ES-I3 (cell line): ENCODE data around the gene SPINK4.

ENCODE experiments used
- H3K36me3 ChIP-seq: 2 replicates; pipeline ENCODE4 v1.6.1; 2013; ENCODE audit warnings: mild to moderate bottlenecking, low read length, control low read depth, moderate library complexity; ENCODE audit not compliant: insufficient read depth
- H3K4me1 ChIP-seq: 2 replicates; pipeline ENCODE4 v1.6.1; 2013; ENCODE audit warnings: mild to moderate bottlenecking, control low read depth, low read length; ENCODE audit not compliant: insufficient read depth
- H3K9ac ChIP-seq: 2 replicates; pipeline ENCODE4 v1.6.1; 2013; ENCODE audit warnings: low read depth, mild to moderate bottlenecking, low read length, moderate library complexity
- H3K9me3 ChIP-seq: 2 replicates; pipeline ENCODE4 v1.6.1; 2013; ENCODE audit warnings: mild to moderate bottlenecking, low read length, moderate library complexity; ENCODE audit not compliant: control insufficient read depth, insufficient read depth

The SPINK4 gene

GRCh38 chr9:33239921-33240320, at the start of gene SPINK4:
TSS of gene SPINK4 (plus strand) at chr9:33240167. CDS start at chr9:33240209, 42 bp downstream.
- no peak within 1 kb of the TSS for H3K9ac ChIP-seq

GRCh38 chr9:33192493-33193255, 47.3 kb upstream of the SPINK4 start:
- Histone ChIP-seq H3K9ac (no peak overlapping the region), H3K4me1 (no peaks in the 10 kb centered on the region), H3K9me3 (no peaks in the 10 kb centered on the region), H3K36me3 (no peaks in the 10 kb centered on the region)

More at GRCh38 chr9:33239921-33240320, at the start of gene SPINK4:
- Histone ChIP-seq H3K36me3 (no peaks in the 10 kb centered on the region), H3K9me3 (no peaks in the 10 kb centered on the region), H3K4me1 (no peaks in the 10 kb centered on the region)

- Histone ChIP-seq H3K9me3 (no peaks in the 10 kb centered on the region), H3K36me3 (no peaks in the 10 kb centered on the region), H3K4me1 (no peaks in the 10 kb centered on the region), H3K9ac (no peak overlapping the region)
Measured at GRCh38 chr9:33193818-33194217, 46.1 kb upstream of the SPINK4 start.

- Histone ChIP-seq H3K36me3 (no peaks in the 10 kb centered on the region), H3K9ac (no peak overlapping the region), H3K4me1 (no peaks in the 10 kb centered on the region), H3K9me3 (no peaks in the 10 kb centered on the region)
Measured at GRCh38 chr9:33196736-33197135, 43.2 kb upstream of the SPINK4 start.

- Histone ChIP-seq H3K9ac (no peak overlapping the region), H3K4me1 (no peaks in the 10 kb centered on the region), H3K9me3 (no peaks in the 10 kb centered on the region), H3K36me3 (no peaks in the 10 kb centered on the region)
Measured at GRCh38 chr9:33197279-33198152, 42.5 kb upstream of the SPINK4 start.

GRCh38 chr9:33198165-33198564, 41.8 kb upstream of the SPINK4 start:
- no peak overlapping the region for H3K9ac ChIP-seq
- no peaks in the 10 kb centered on the region for H3K4me1 ChIP-seq
- H3K9me3 ChIP-seq, result no peaks in the 10 kb centered on the region
- no peaks in the 10 kb centered on the region for H3K36me3 ChIP-seq

- Histone ChIP-seq H3K4me1 (no peaks in the 10 kb centered on the region), H3K36me3 (no peaks in the 10 kb centered on the region), H3K9ac (no peak overlapping the region), H3K9me3 (no peaks in the 10 kb centered on the region)
Measured at GRCh38 chr9:33202018-33202417, 37.9 kb upstream of the SPINK4 start.

- no peaks in the 10 kb centered on the region for H3K4me1 ChIP-seq
- no peak overlapping the region for H3K9ac ChIP-seq
- no peaks in the 10 kb centered on the region for H3K36me3 ChIP-seq
- no peaks in the 10 kb centered on the region for H3K9me3 ChIP-seq
Measured at GRCh38 chr9:33202552-33203201, 37.3 kb upstream of the SPINK4 start.

- Histone ChIP-seq H3K9ac (no peak overlapping the region), H3K36me3 (no peaks in the 10 kb centered on the region), H3K4me1 (peaks cover 9% of the 10 kb centered on the region), H3K9me3 (no peaks in the 10 kb centered on the region)
Measured at GRCh38 chr9:33209394-33209793, 30.6 kb upstream of the SPINK4 start.

- Histone ChIP-seq H3K4me1 (peaks cover 9% of the 10 kb centered on the region), H3K36me3 (no peaks in the 10 kb centered on the region), H3K9ac (no peak overlapping the region), H3K9me3 (no peaks in the 10 kb centered on the region)
Measured at GRCh38 chr9:33210006-33210715, 29.8 kb upstream of the SPINK4 start.

GRCh38 chr9:33211695-33212393, 28.1 kb upstream of the SPINK4 start:
- H3K9me3 ChIP-seq, result no peaks in the 10 kb centered on the region
- H3K4me1 ChIP-seq, result peaks cover 9% of the 10 kb centered on the region
- H3K9ac ChIP-seq, result no peak overlapping the region
- no peaks in the 10 kb centered on the region for H3K36me3 ChIP-seq

GRCh38 chr9:33220681-33221567, 19.0 kb upstream of the SPINK4 start:
- H3K9ac ChIP-seq, result no peak overlapping the region
- no peaks in the 10 kb centered on the region for H3K36me3 ChIP-seq
- no peaks in the 10 kb centered on the region for H3K9me3 ChIP-seq
- H3K4me1 ChIP-seq, result no peaks in the 10 kb centered on the region

GRCh38 chr9:33221568-33221884, 18.4 kb upstream of the SPINK4 start:
- Histone ChIP-seq H3K4me1 (no peaks in the 10 kb centered on the region), H3K9me3 (no peaks in the 10 kb centered on the region), H3K36me3 (no peaks in the 10 kb centered on the region), H3K9ac (no peak overlapping the region)
